ENCODE measurements around the gene C3.

- no peak for TF ChIP-seq MAFG (CRISPR knock-in tag; IDR thresholded peaks at IDR 0.05)
- TF ChIP-seq PHF5A (CRISPR knock-in tag; IDR thresholded peaks at IDR 0.05; ENCODE audit: low read depth, unreplicated experiment): no peak
- no peak for TF ChIP-seq CTCF (CRISPR knock-in tag; IDR thresholded peaks at IDR 0.05)
- TF ChIP-seq PTBP1 (IDR thresholded peaks at IDR 0.05; ENCODE audit: low read depth, low read length, poor library complexity, severe bottlenecking): no peak
Measured at GRCh38 chr19:6663236-6664201, 56.9 kb downstream of the C3 start.
